Endodermal cell (in vitro differentiated cells): ENCODE data around the gene MTUS2. TPM values are rescaled to one million over a fixed set of nuclear protein-coding genes. Genes with fewer than 3 reads are reported as not detected.

Experiments
- DNase-seq: peaks from one replicate; pipeline ENCODE4 v3.0.0-alpha.2; 2017
- H3K27ac ChIP-seq: 2 replicates; pipeline ENCODE4 v1.5.1; 2013; ENCODE audit warnings: mild to moderate bottlenecking, low read depth, low read length, moderate library complexity
- H3K27me3 ChIP-seq: 2 replicates; pipeline ENCODE4 v1.6.1; 2013; ENCODE audit warnings: mild to moderate bottlenecking, low read length, moderate library complexity; ENCODE audit not compliant: insufficient read depth, control insufficient read depth, poor library complexity, severe bottlenecking
- H3K36me3 ChIP-seq: 2 replicates; pipeline ENCODE4 v1.7.0; 2013; ENCODE audit warnings: mild to moderate bottlenecking, low read length, moderate library complexity; ENCODE audit not compliant: control insufficient read depth, insufficient read depth
- H3K4me1 ChIP-seq: one replicate; pipeline ENCODE4 v1.7.0; 2013; ENCODE audit warnings: low read length; ENCODE audit not compliant: control insufficient read depth, insufficient read depth
- H3K4me3 ChIP-seq: 2 replicates; pipeline ENCODE4 v1.5.1; 2013; ENCODE audit warnings: mild to moderate bottlenecking, low read length, moderate library complexity
- H3K9ac ChIP-seq: 2 replicates; pipeline ENCODE4 v1.6.1; 2013; ENCODE audit warnings: mild to moderate bottlenecking, low read length, moderate library complexity; ENCODE audit not compliant: poor library complexity, severe bottlenecking; ENCODE audit errors: extremely low read depth
- H3K9me3 ChIP-seq: 2 replicates; pipeline ENCODE4 v1.6.1; 2013; ENCODE audit warnings: mild to moderate bottlenecking, low read length, moderate library complexity; ENCODE audit not compliant: control insufficient read depth
- H3K27ac Mint-ChIP-seq: 2 replicates; pipeline ENCODE4 v1.8.0; 2020; ENCODE audit warnings: mixed read lengths
- H3K27me3 Mint-ChIP-seq: 2 replicates; pipeline ENCODE4 v1.8.0; 2021; ENCODE audit warnings: mild to moderate bottlenecking, mixed read lengths; ENCODE audit not compliant: insufficient read depth
- H3K36me3 Mint-ChIP-seq: 2 replicates; pipeline ENCODE4 v1.8.0; 2020; ENCODE audit warnings: low read depth, mixed read lengths
- H3K4me1 Mint-ChIP-seq: 2 replicates; pipeline ENCODE4 v1.8.0; 2020; ENCODE audit warnings: mixed read lengths
- H3K4me3 Mint-ChIP-seq: 2 replicates; pipeline ENCODE4 v1.8.0; 2020; ENCODE audit warnings: mild to moderate bottlenecking, moderate library complexity, mixed read lengths
- H3K9me3 Mint-ChIP-seq: 2 replicates; pipeline ENCODE4 v1.8.0; 2020; ENCODE audit warnings: mild to moderate bottlenecking, mixed read lengths
- CTCF ChIP-seq: fragments of 200-600 bp; sonication (generic); conservative IDR thresholded peaks from 2 replicates; pipeline ENCODE4 v1.5.0; 2021; ENCODE audit warnings: antibody characterized with exemption, mild to moderate bottlenecking
- WGBS, 2 experiments: methylation state at CpG; one replicate each; pipeline versions ENCODE4 v1.1.5 to v1.1.7; 2013; ENCODE audit warnings: missing lambda C conversion rate in 2 of 2, mixed read lengths in 1 of 2; ENCODE audit not compliant: insufficient coverage in 1 of 2, insufficient read length in 1 of 2; 5-methylcytosine and 5-hydroxymethylcytosine counted together
- total RNA-seq, 2 donors: library from RNA; stranded (reverse); fragmentation: NEBNext Ultra II Directional in 1 of 2; extraction: Animal tissue kit (Norgen Biotek cat#: 25700) in 1 of 2; gene quantifications; 2 replicates in 1 of 2; 3 replicates in 1 of 2; pipeline ENCODE4 v1.2.1, GENCODE V29; 2021

The MTUS2 gene
- total RNA-seq, 2 donors from 2014 or later = 1.2 to 1.3 TPM

- Histone ChIP-seq H3K4me1 (no peaks in the 10 kb centered on the region), H3K27me3 (no peaks in the 10 kb centered on the region), H3K36me3 (no peaks in the 10 kb centered on the region), H3K9me3 (no peaks in the 10 kb centered on the region), H3K27ac (no peak overlapping the region), H3K9ac (no peak overlapping the region), H3K4me3 (no peak overlapping the region)
- no peak for TF ChIP-seq CTCF
- H3K27me3 Mint-ChIP-seq = no peaks in the 10 kb centered on the region
- no peaks in the 10 kb centered on the region for H3K36me3 Mint-ChIP-seq
- no peaks in the 10 kb centered on the region for H3K4me1 Mint-ChIP-seq
- no peak overlapping the region for H3K4me3 Mint-ChIP-seq
- no peak overlapping the region for H3K27ac Mint-ChIP-seq
- DNase-seq = no peak
- 89 to 90% methylated on average over 2 to 4 of the region's 4 CpGs for WGBS, 2 experiments
- no peaks in the 10 kb centered on the region for H3K9me3 Mint-ChIP-seq
Observed at GRCh38 chr13:29473166-29473565, 653.0 kb downstream of the MTUS2 start.

GRCh38 chr13:29474991-29475390 lies 654.9 kb downstream of the MTUS2 start:
- Histone ChIP-seq H3K4me3 (no peak overlapping the region), H3K27me3 (no peaks in the 10 kb centered on the region), H3K36me3 (no peaks in the 10 kb centered on the region), H3K27ac (no peak overlapping the region), H3K9ac (no peak overlapping the region), H3K4me1 (no peaks in the 10 kb centered on the region), H3K9me3 (no peaks in the 10 kb centered on the region)
- H3K4me1 Mint-ChIP-seq = no peaks in the 10 kb centered on the region
- no peak overlapping the region for H3K4me3 Mint-ChIP-seq
- no peak for DNase-seq
- no peak for TF ChIP-seq CTCF
- H3K36me3 Mint-ChIP-seq = no peaks in the 10 kb centered on the region
- WGBS, 2 experiments = 100% methylated on average over 2 of the region's 3 CpGs; no CpG with 5 or more reads in 1 of the 2 experiments
- H3K9me3 Mint-ChIP-seq = no peaks in the 10 kb centered on the region
- no peak overlapping the region for H3K27ac Mint-ChIP-seq
- H3K27me3 Mint-ChIP-seq = peaks cover 3% of the 10 kb centered on the region

- no peak overlapping the region for H3K27ac Mint-ChIP-seq
- no peaks in the 10 kb centered on the region for H3K9me3 Mint-ChIP-seq
- no peaks in the 10 kb centered on the region for H3K4me1 Mint-ChIP-seq
- TF ChIP-seq CTCF = no peak
- Histone ChIP-seq H3K4me1 (no peaks in the 10 kb centered on the region), H3K27ac (no peak overlapping the region), H3K9me3 (no peaks in the 10 kb centered on the region), H3K36me3 (no peaks in the 10 kb centered on the region), H3K9ac (no peak overlapping the region), H3K4me3 (no peak overlapping the region), H3K27me3 (no peaks in the 10 kb centered on the region)
- no peak for DNase-seq
- H3K27me3 Mint-ChIP-seq = peaks cover 10% of the 10 kb centered on the region
- no peak overlapping the region for H3K4me3 Mint-ChIP-seq
- H3K36me3 Mint-ChIP-seq = no peaks in the 10 kb centered on the region
- WGBS, 2 experiments = 97 to 100% methylated on average over 1 to 2 of the region's 3 CpGs
Observed at GRCh38 chr13:29476046-29476445, 655.9 kb downstream of the MTUS2 start.
